H1 (cell line): ENCODE results near the gene PHACTR1. TPM values are rescaled to one million over a fixed set of nuclear protein-coding genes. Genes with fewer than 3 reads are reported as not detected.

Source experiments
- CTCF ChIA-PET: fragments of 300-600 bp; sonication (Branson Sonifier 250); formaldehyde crosslinking; loops from one replicate; lab custom pipeline; 2021; ENCODE audit not compliant: partially characterized antibody; lab: Charles Lee
- POLR2A ChIA-PET: fragments of 300-600 bp; sonication (Branson Sonifier 250); formaldehyde crosslinking; loops from one replicate; lab custom pipeline; 2021; ENCODE audit warnings: inconsistent platforms; ENCODE audit not compliant: partially characterized antibody; lab: Charles Lee
- DNase-seq, 2 experiments: peaks; one replicate each; pipeline versions ENCODE4 v3.0.0 to v3.0.0-alpha.2; 2010 to 2022; ENCODE audit warnings: low spot score in 2 of 2, low read depth in 1 of 2, mixed read lengths in 1 of 2
- FAIRE-seq: peaks from 2 replicates; lab custom pipeline; 2011; peaks lifted over from hg19 to GRCh38; lab: Jason Lieb, UNC
- H2AFZ ChIP-seq: 2 replicates; pipeline ENCODE4 v1.8.1; 2012; ENCODE audit warnings: low read length, inconsistent platforms
- H2AK5ac ChIP-seq: 2 replicates; pipeline ENCODE4 v1.6.1; 2013; ENCODE audit warnings: low read depth, low read length
- H2BK120ac ChIP-seq: replicated peaks from 2 replicates; pipeline ENCODE3; 2013; ENCODE audit warnings: low read depth, low read length, inconsistent platforms
- H2BK12ac ChIP-seq: 2 replicates; pipeline ENCODE4 v1.6.1; 2013; ENCODE audit warnings: low read depth, low read length
- H2BK15ac ChIP-seq: 2 replicates; pipeline ENCODE4 v1.6.1; 2013; ENCODE audit warnings: low read length
- H2BK20ac ChIP-seq: 2 replicates; pipeline ENCODE4 v1.6.1; 2013; ENCODE audit warnings: low read length
- H2BK5ac ChIP-seq: 2 replicates; pipeline ENCODE4 v1.6.1; 2013; ENCODE audit warnings: low read depth, low read length
- H3K14ac ChIP-seq: 2 replicates; pipeline ENCODE4 v1.6.1; 2013; ENCODE audit warnings: inconsistent platforms; ENCODE audit not compliant: insufficient read length
- H3K18ac ChIP-seq: 2 replicates; pipeline ENCODE4 v1.6.1; 2013; ENCODE audit warnings: low read length; ENCODE audit errors: extremely low read depth
- H3K23ac ChIP-seq: 2 replicates; pipeline ENCODE4 v1.6.1; 2013; ENCODE audit warnings: inconsistent platforms; ENCODE audit not compliant: insufficient read length
- H3K23me2 ChIP-seq: 2 replicates; pipeline ENCODE4 v1.6.1; 2013; ENCODE audit warnings: low read depth, low read length
- H3K27ac ChIP-seq: 2 replicates; pipeline ENCODE4 v1.6.1; 2011; ENCODE audit warnings: low read depth, low read length, inconsistent platforms
- H3K27me3 ChIP-seq, 4 experiments: replicated peaks in 1 of 4; 1 replicate in 1 of 4; 2 replicates in 3 of 4; pipeline versions ENCODE4 v1.6.1 to v1.8.1; 2011 to 2013; ENCODE audit warnings: low read length in 3 of 4, mild to moderate bottlenecking in 3 of 4, inconsistent platforms in 2 of 4, mixed read lengths in 2 of 4, moderate library complexity in 1 of 4; ENCODE audit not compliant: control insufficient read depth in 3 of 4, insufficient read depth in 3 of 4; ENCODE audit errors: extremely low read depth in 1 of 4
- H3K36me3 ChIP-seq, 4 experiments: 2 replicates each; pipeline versions ENCODE4 v1.6.1 to v1.8.1; 2011 to 2013; ENCODE audit warnings: mild to moderate bottlenecking in 4 of 4, low read length in 3 of 4, moderate library complexity in 2 of 4, control low read depth in 1 of 4, inconsistent platforms in 1 of 4; ENCODE audit not compliant: insufficient read depth in 4 of 4, control insufficient read depth in 2 of 4
- H3K4ac ChIP-seq: replicated peaks from 2 replicates; pipeline ENCODE3; 2013; ENCODE audit warnings: low read length, low read depth, mixed read lengths, inconsistent platforms; ENCODE audit not compliant: insufficient read length
- H3K4me1 ChIP-seq, 4 experiments: replicated peaks in 1 of 4; 1 replicate in 1 of 4; 2 replicates in 3 of 4; pipeline versions ENCODE4 v1.6.1 to v1.8.1; 2011 to 2013; ENCODE audit warnings: low read length in 3 of 4, inconsistent platforms in 2 of 4, mixed read lengths in 1 of 4; ENCODE audit not compliant: insufficient read depth in 4 of 4, control insufficient read depth in 3 of 4
- H3K4me2 ChIP-seq, 2 experiments: 2 replicates each; pipeline versions ENCODE4 v1.6.1 to v1.8.1; 2011 to 2013; ENCODE audit warnings: low read depth in 2 of 2, low read length in 2 of 2, control low read depth in 1 of 2, inconsistent platforms in 1 of 2, mild to moderate bottlenecking in 1 of 2; ENCODE audit not compliant: insufficient read depth in 1 of 2
- H3K4me3 ChIP-seq, 4 experiments: fragments of 200-600, 300-600 bp in 1 of 4; sonication (generic), shearing (Covaris generic), sonication (Bioruptor Twin) in 1 of 4; 2 replicates each; pipeline versions ENCODE4 v1.5.1 to v1.8.1; 2011 to 2016; ENCODE audit warnings: low read length in 4 of 4, low read depth in 3 of 4, control low read depth in 2 of 4, inconsistent platforms in 2 of 4, mild to moderate bottlenecking in 2 of 4, mixed read lengths in 1 of 4, moderate library complexity in 1 of 4; ENCODE audit not compliant: insufficient read depth in 2 of 4; ENCODE audit errors: extremely low read depth in 1 of 4
- H3K56ac ChIP-seq: replicated peaks from 2 replicates; pipeline ENCODE3; 2013; ENCODE audit warnings: low read depth, mild to moderate bottlenecking, mixed read lengths, low read length, inconsistent platforms; ENCODE audit not compliant: insufficient read length
- H3K79me1 ChIP-seq: 2 replicates; pipeline ENCODE4 v1.6.1; 2013; ENCODE audit warnings: low read depth, low read length, control low read depth
- H3K79me2 ChIP-seq, 2 experiments: 2 replicates each; pipeline versions ENCODE4 v1.6.1 to v1.8.1; 2012 to 2013; ENCODE audit warnings: low read length in 2 of 2, mild to moderate bottlenecking in 2 of 2, inconsistent platforms in 1 of 2; ENCODE audit not compliant: insufficient read depth in 2 of 2, control insufficient read depth in 1 of 2
- H3K9ac ChIP-seq, 4 experiments: replicated peaks in 1 of 4; 1 replicate in 1 of 4; 2 replicates in 3 of 4; pipeline versions ENCODE4 v1.6.1 to v1.8.1; 2011 to 2013; ENCODE audit warnings: low read depth in 3 of 4, low read length in 3 of 4, control low read depth in 2 of 4, mild to moderate bottlenecking in 2 of 4, moderate library complexity in 2 of 4, inconsistent platforms in 1 of 4; ENCODE audit errors: extremely low read depth in 1 of 4
- H3K9me3 ChIP-seq, 2 experiments: 2 replicates each; pipeline versions ENCODE4 v1.6.1 to v1.8.1; 2012 to 2013; ENCODE audit warnings: mild to moderate bottlenecking in 2 of 2, moderate library complexity in 2 of 2, control low read depth in 1 of 2, inconsistent platforms in 1 of 2, low read depth in 1 of 2, low read length in 1 of 2, mixed read lengths in 1 of 2; ENCODE audit not compliant: insufficient read depth in 2 of 2
- H4K20me1 ChIP-seq, 2 experiments: replicated peaks in 1 of 2; 2 replicates each; pipeline versions ENCODE3 to v1.8.1; 2011 to 2013; ENCODE audit warnings: inconsistent platforms in 2 of 2, low read length in 2 of 2, mild to moderate bottlenecking in 1 of 2; ENCODE audit not compliant: insufficient read depth in 2 of 2, control insufficient read depth in 1 of 2
- H4K5ac ChIP-seq: 2 replicates; pipeline ENCODE4 v1.6.1; 2013; ENCODE audit warnings: low read length, low read depth, mixed read lengths, inconsistent platforms; ENCODE audit not compliant: insufficient read length
- H4K8ac ChIP-seq: 2 replicates; pipeline ENCODE4 v1.8.0; 2013; ENCODE audit warnings: mild to moderate bottlenecking, moderate library complexity, low read length, inconsistent platforms; ENCODE audit not compliant: insufficient read depth; ENCODE audit errors: extremely low read depth
- H4K91ac ChIP-seq: replicated peaks from 2 replicates; pipeline ENCODE3; 2013; ENCODE audit warnings: low read length, mixed read lengths, inconsistent platforms; ENCODE audit not compliant: insufficient read length
- ASH2L ChIP-seq: fragments of 200-600, 300-600 bp; sonication (generic); IDR thresholded peaks from one replicate; pipeline ENCODE4 v1.7.1; 2017; ENCODE audit warnings: low read length
- CBX5 ChIP-seq: fragments of 300-800, 300-1000 bp; sonication (generic); IDR thresholded peaks from 2 replicates; pipeline ENCODE4 v1.7.1; 2016; ENCODE audit warnings: antibody characterized with exemption, low read length, low read depth
- CEBPB ChIP-seq: IDR thresholded peaks from 2 replicates; pipeline ENCODE4 v1.6.1; 2012; ENCODE audit warnings: low read depth, low read length
- FOSL1 ChIP-seq: IDR thresholded peaks from 2 replicates; pipeline ENCODE4 v1.6.1; 2011; ENCODE audit warnings: mild to moderate bottlenecking, low read depth, low read length, moderate library complexity; ENCODE audit not compliant: insufficient read depth
- JUND ChIP-seq: IDR thresholded peaks from 2 replicates; pipeline ENCODE4 v1.6.1; 2011; ENCODE audit warnings: mild to moderate bottlenecking, improper control_type of control experiment, low read length
- KDM1A ChIP-seq: fragments of 200-600, 300-600 bp; sonication (generic); IDR thresholded peaks from 2 replicates; pipeline ENCODE4 v1.7.1; 2016; ENCODE audit warnings: mild to moderate bottlenecking, low read length, borderline replicate concordance
- KDM5A ChIP-seq: fragments of 200-600 bp; IDR thresholded peaks from 2 replicates; pipeline ENCODE4 v1.7.1; 2012; ENCODE audit warnings: mild to moderate bottlenecking, low read length, inconsistent platforms, mixed read lengths
- NANOG ChIP-seq: IDR thresholded peaks from 2 replicates; pipeline ENCODE4 v1.6.1; 2011; ENCODE audit warnings: low read length, low read depth, mild to moderate bottlenecking, inconsistent platforms; ENCODE audit not compliant: insufficient read depth, poor library complexity, severe bottlenecking
- NRF1 ChIP-seq: IDR thresholded peaks from 2 replicates; pipeline ENCODE4 v1.6.1; 2011; ENCODE audit warnings: mild to moderate bottlenecking, low read depth, low read length, improper control_type of control experiment
- RAD21 ChIP-seq, 2 experiments: IDR thresholded peaks in 1 of 2; conservative IDR thresholded peaks in 1 of 2; 2 replicates each; pipeline ENCODE4 v1.6.1; 2011; ENCODE audit warnings: low read depth in 2 of 2, low read length in 2 of 2, improper control_type of control experiment in 1 of 2, inconsistent platforms in 1 of 2, mild to moderate bottlenecking in 1 of 2, moderate library complexity in 1 of 2
- RFX5 ChIP-seq: IDR thresholded peaks from 2 replicates; pipeline ENCODE4 v1.6.1; 2011; ENCODE audit warnings: low read depth, low read length, improper control_type of control experiment, borderline replicate concordance
- SP1 ChIP-seq: IDR thresholded peaks from 2 replicates; pipeline ENCODE4 v1.6.1; 2011; ENCODE audit warnings: low read depth, low read length
- SP2 ChIP-seq: IDR thresholded peaks from 2 replicates; pipeline ENCODE4 v1.6.1; 2012; ENCODE audit warnings: mild to moderate bottlenecking, low read length, inconsistent platforms
- WGBS, 2 experiments: shearing (Covaris generic) in 1 of 2; methylation state at CpG; one replicate each; pipeline versions ENCODE4 v1.1.6 to v1.1.7; 2013 to 2015; ENCODE audit warnings: low lambda C conversion rate in 2 of 2, mixed read lengths in 2 of 2, inconsistent platforms in 1 of 2, low coverage in 1 of 2, missing lambda C conversion rate in 1 of 2; ENCODE audit not compliant: insufficient replicate concordance in 2 of 2, insufficient coverage in 1 of 2, insufficient read length in 1 of 2; ENCODE audit errors: extremely low coverage in 1 of 2, missing lambda C conversion rate in 1 of 2; 5-methylcytosine and 5-hydroxymethylcytosine counted together
- polyA plus RNA-seq, 7 experiments: library from polyadenylated mRNA; depleted of rRNA in 3 of 7; stranded (reverse) in 5 of 7; unstranded in 2 of 7; fragments of >200 nt in 5 of 7; fragments of 200-250 nt in 2 of 7; gene quantifications; 1 replicate in 5 of 7; 2 replicates in 1 of 7; 4 replicates in 1 of 7; pipeline versions ENCODE4 v1.2.1 to v1.2.3, GENCODE V29; 2011 to 2013; ENCODE audit warnings: missing spikeins in 2 of 7, mixed read lengths in 2 of 7
- total RNA-seq: library from RNA; stranded (reverse); fragmentation: NEBNext Ultra II Directional; extraction: Animal tissue kit (Norgen Biotek cat#: 25700); gene quantifications from 2 replicates; pipeline ENCODE4 v1.2.1, GENCODE V29; 2021
- TF ChIP-seq, protein P1 (sequence below): IDR thresholded peaks from 2 replicates; pipeline ENCODE4 v1.6.1; 2011; ENCODE audit warnings: low read depth, mild to moderate bottlenecking, low read length; ENCODE audit not compliant: insufficient read depth

PHACTR1 gene
- total and polyA plus RNA-seq, 2 of the 8 experiments (the other 6 are each of a cell fraction or from before 2014, with no cell fraction given) = 3.9 to 17.1 TPM

GRCh38 chr6:13125841-13126240 lies 409.3 kb downstream of the PHACTR1 start:
- no peak overlapping the region for H3K4me2 ChIP-seq
- POLR2A ChIA-PET = no interaction called here
- H2BK12ac ChIP-seq = no peak overlapping the region
- no peak overlapping the region for H2BK120ac ChIP-seq
- no peaks in the 10 kb centered on the region for H3K27me3 ChIP-seq
- no peak overlapping the region for H2BK5ac ChIP-seq
- H2AFZ ChIP-seq = no peak overlapping the region
- H3K79me2 ChIP-seq = no peaks in the 10 kb centered on the region
- no peak overlapping the region for H3K56ac ChIP-seq
- H4K91ac ChIP-seq = no peak overlapping the region
- WGBS, 2 experiments = 80% methylated on average over 3 of the region's 3 CpGs; no CpG with 5 or more reads in 1 of the 2 experiments
- no peak overlapping the region for H2BK15ac ChIP-seq
- no peak overlapping the region for H3K9ac ChIP-seq
- no peak overlapping the region for H2BK20ac ChIP-seq
- CTCF ChIA-PET = interaction anchor here (5.5 kb wide), 1 partner anchor 213 kb away, joined by 37 read pairs; no protein-coding TSS in a partner anchor
- H3K9me3 ChIP-seq = no peaks in the 10 kb centered on the region
- FAIRE-seq (no peak), DNase-seq (no peak)
- no peaks in the 10 kb centered on the region for H3K36me3 ChIP-seq
- peaks cover 0 to 4% (median 0%) of the 10 kb centered on the region in 4 experiments; a peak in 2 of 7 replicates for H3K4me1 ChIP-seq
- no peak overlapping the region for H3K4ac ChIP-seq
- H2AK5ac ChIP-seq = no peak overlapping the region
- no peaks in the 10 kb centered on the region for H4K20me1 ChIP-seq
- H3K14ac ChIP-seq = no peak overlapping the region
- no peak overlapping the region for H4K8ac ChIP-seq
- no peak overlapping the region for H3K23ac ChIP-seq
- H3K4me3 ChIP-seq = no peak overlapping the region
- no peak overlapping the region for H3K27ac ChIP-seq
- H4K5ac ChIP-seq = no peak overlapping the region
- no peaks in the 10 kb centered on the region for H3K23me2 ChIP-seq
- H3K79me1 ChIP-seq = no peaks in the 10 kb centered on the region
- no peak overlapping the region for H3K18ac ChIP-seq
- no peak for TF ChIP-seq CBX5
- TF ChIP-seq SP2 = no peak
- TF ChIP-seq RFX5 = no peak
- no peak for TF ChIP-seq KDM5A
- no peak for TF ChIP-seq ASH2L
- TF ChIP-seq FOSL1 = no peak
- TF ChIP-seq, protein P1, sequence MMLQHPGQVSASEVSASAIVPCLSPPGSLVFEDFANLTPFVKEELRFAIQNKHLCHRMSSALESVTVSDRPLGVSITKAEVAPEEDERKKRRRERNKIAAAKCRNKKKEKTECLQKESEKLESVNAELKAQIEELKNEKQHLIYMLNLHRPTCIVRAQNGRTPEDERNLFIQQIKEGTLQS = no peak
- no peak for TF ChIP-seq JUND
- TF ChIP-seq NANOG = no peak
- TF ChIP-seq KDM1A = no peak
- no peak for TF ChIP-seq NRF1
- TF ChIP-seq RAD21 (IDR thresholded peaks at IDR 0.05 in 1 of 2, conservative IDR thresholded peaks at IDR 0.05 in 1 of 2; ENCODE audit: low read depth in 2 of 2, low read length in 2 of 2) = no peak
- no peak for TF ChIP-seq SP1
- TF ChIP-seq CEBPB = no peak
